Natural killer cell (primary cell): ENCODE data around the gene UBE2I. TPM values are rescaled to one million over a fixed set of nuclear protein-coding genes. Genes with fewer than 3 reads are reported as not detected.

Experiments used
- ATAC-seq, 3 donors: fragments of 150-1000 bp in 2 of 3; fragments of 200-7000 bp in 1 of 3; cut with Tn5 transposase; 1 replicate in 1 of 3; 2 replicates in 2 of 3; pipeline ENCODE4 v1.10.0; 2021; ENCODE audit warnings: mild to moderate bottlenecking in 2 of 3, moderate library complexity in 2 of 3
- DNase-seq, 2 donors: peaks; one replicate each; pipeline versions ENCODE4 v3.0.0 to v3.0.0-alpha.2; 2013 to 2021; ENCODE audit warnings: mixed read lengths in 1 of 2
- H3K27ac ChIP-seq: one replicate; pipeline ENCODE4 v1.5.1; 2013; ENCODE audit warnings: mild to moderate bottlenecking, low read length
- H3K27me3 ChIP-seq: one replicate; pipeline ENCODE4 v1.6.1; 2013; ENCODE audit warnings: low read length; ENCODE audit not compliant: control insufficient read depth, insufficient read depth
- H3K36me3 ChIP-seq: one replicate; pipeline ENCODE4 v1.6.1; 2013; ENCODE audit warnings: low read length; ENCODE audit not compliant: control insufficient read depth, insufficient read depth
- H3K4me1 ChIP-seq: one replicate; pipeline ENCODE4 v1.6.1; 2013; ENCODE audit warnings: low read length; ENCODE audit not compliant: control insufficient read depth, insufficient read depth
- H3K4me3 ChIP-seq: one replicate; pipeline ENCODE4 v1.5.1; 2013; ENCODE audit warnings: low read length
- H3K9me3 ChIP-seq: one replicate; pipeline ENCODE4 v1.6.1; 2013; ENCODE audit warnings: low read length; ENCODE audit not compliant: control insufficient read depth, insufficient read depth
- H3K27ac Mint-ChIP-seq, 2 donors: one replicate each; pipeline ENCODE4 v1.8.0; 2022; ENCODE audit warnings: mild to moderate bottlenecking in 2 of 2, mixed read lengths in 2 of 2, moderate library complexity in 1 of 2
- H3K27me3 Mint-ChIP-seq, 2 donors: one replicate each; pipeline ENCODE4 v1.8.0; 2022; ENCODE audit warnings: low read depth in 2 of 2, mixed read lengths in 2 of 2
- H3K36me3 Mint-ChIP-seq: one replicate; pipeline ENCODE4 v1.8.0; 2022; ENCODE audit warnings: mixed read lengths
- H3K4me1 Mint-ChIP-seq, 2 donors: one replicate each; pipeline ENCODE4 v1.8.0; 2022; ENCODE audit warnings: mixed read lengths in 2 of 2
- H3K4me3 Mint-ChIP-seq: one replicate; pipeline ENCODE4 v1.8.0; 2022; ENCODE audit warnings: mild to moderate bottlenecking, moderate library complexity, mixed read lengths
- H3K9me3 Mint-ChIP-seq, 2 donors: one replicate each; pipeline ENCODE4 v1.8.0; 2022; ENCODE audit warnings: mixed read lengths in 2 of 2
- WGBS: methylation state at CpG from one replicate; pipeline ENCODE4 v1.1.7; 2013; ENCODE audit warnings: missing lambda C conversion rate; ENCODE audit not compliant: insufficient coverage; 5-methylcytosine and 5-hydroxymethylcytosine counted together
- intact Hi-C: fragments of 100-400 bp; cut with micrococcal nuclease; formaldehyde crosslinking; loops from one replicate; pipeline ENCODE4 v1.14.2; 2022
- total RNA-seq, 4 donors: library from RNA; stranded (reverse); fragments of 120-200 nt in 1 of 4; gene quantifications; one replicate each; pipeline versions ENCODE4 v1.2.3 to v1.2.4, GENCODE V29; 2013 to 2022
- TF ChIP-seq, protein P1 (sequence below): fragments of 200-600 bp; IDR thresholded peaks from one replicate; pipeline ENCODE4 v1.8.0; 2022; ENCODE audit warnings: antibody characterized with exemption

Gene UBE2I
- total RNA-seq, 3 donors from 2014 or later (not counting 1 experiment from before 2014, with no cell fraction given): 367 to 412 (median 383) TPM

GRCh38 chr16:1320658-1321240 lies 11.3 kb downstream of the UBE2I start:
- Mint-ChIP-seq H3K4me3 (no peak overlapping the region), H3K36me3 (peaks cover 6% of the 10 kb centered on the region), H3K9me3 (no peaks in the 10 kb centered on the region), H3K27ac (no peak overlapping the region), H3K4me1 (peaks cover 6 to 7% of the 10 kb centered on the region in 2 donors), H3K27me3 (no peaks in the 10 kb centered on the region)
- no peaks in the 10 kb centered on the region for H3K4me1 ChIP-seq
- TF ChIP-seq, protein P1, sequence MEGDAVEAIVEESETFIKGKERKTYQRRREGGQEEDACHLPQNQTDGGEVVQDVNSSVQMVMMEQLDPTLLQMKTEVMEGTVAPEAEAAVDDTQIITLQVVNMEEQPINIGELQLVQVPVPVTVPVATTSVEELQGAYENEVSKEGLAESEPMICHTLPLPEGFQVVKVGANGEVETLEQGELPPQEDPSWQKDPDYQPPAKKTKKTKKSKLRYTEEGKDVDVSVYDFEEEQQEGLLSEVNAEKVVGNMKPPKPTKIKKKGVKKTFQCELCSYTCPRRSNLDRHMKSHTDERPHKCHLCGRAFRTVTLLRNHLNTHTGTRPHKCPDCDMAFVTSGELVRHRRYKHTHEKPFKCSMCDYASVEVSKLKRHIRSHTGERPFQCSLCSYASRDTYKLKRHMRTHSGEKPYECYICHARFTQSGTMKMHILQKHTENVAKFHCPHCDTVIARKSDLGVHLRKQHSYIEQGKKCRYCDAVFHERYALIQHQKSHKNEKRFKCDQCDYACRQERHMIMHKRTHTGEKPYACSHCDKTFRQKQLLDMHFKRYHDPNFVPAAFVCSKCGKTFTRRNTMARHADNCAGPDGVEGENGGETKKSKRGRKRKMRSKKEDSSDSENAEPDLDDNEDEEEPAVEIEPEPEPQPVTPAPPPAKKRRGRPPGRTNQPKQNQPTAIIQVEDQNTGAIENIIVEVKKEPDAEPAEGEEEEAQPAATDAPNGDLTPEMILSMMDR: no peak
- 89% methylated on average over 21 of the region's 22 CpGs for WGBS
- H3K4me3 ChIP-seq: no peak overlapping the region
- DNase-seq (no peak), ATAC-seq (peak in 1 of 3 donors; percentile 11)
- intact Hi-C loops: no loop called here
- H3K36me3 ChIP-seq: peaks cover 86% of the 10 kb centered on the region
- H3K27ac ChIP-seq: no peak overlapping the region
- H3K27me3 ChIP-seq: no peaks in the 10 kb centered on the region
- no peaks in the 10 kb centered on the region for H3K9me3 ChIP-seq

DNA sequence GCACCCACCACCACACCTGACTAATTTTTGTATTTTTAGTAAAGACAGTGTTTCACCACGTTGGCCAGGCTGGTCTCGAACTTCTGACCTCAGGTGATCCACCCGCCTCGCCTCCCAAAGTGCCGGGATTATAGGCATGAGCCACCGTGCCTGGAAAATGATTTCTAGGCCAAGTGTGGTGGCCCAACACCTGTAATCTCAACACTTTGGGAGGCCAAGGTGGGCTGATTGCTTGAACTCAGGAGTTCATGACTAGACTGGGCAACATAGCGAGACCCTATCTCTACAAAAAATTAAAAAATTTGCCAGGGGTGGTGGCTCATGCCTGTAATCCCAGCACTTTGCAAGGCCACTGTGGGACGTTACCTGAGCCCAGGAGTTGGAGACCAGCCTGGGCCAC lies 13.0 kb downstream of the UBE2I start:
- Histone ChIP-seq H3K9me3 (no peaks in the 10 kb centered on the region), H3K27me3 (no peaks in the 10 kb centered on the region), H3K36me3 (peaks cover 70% of the 10 kb centered on the region), H3K4me1 (peaks cover 2% of the 10 kb centered on the region), H3K4me3 (no peak overlapping the region), H3K27ac (no peak overlapping the region)
- TF ChIP-seq, protein P1: no peak
- Mint-ChIP-seq H3K9me3 (no peaks in the 10 kb centered on the region), H3K27ac (no peak overlapping the region), H3K27me3 (no peaks in the 10 kb centered on the region), H3K4me3 (no peak overlapping the region), H3K4me1 (peaks cover 6 to 7% of the 10 kb centered on the region in 2 donors), H3K36me3 (peaks cover 6% of the 10 kb centered on the region)
- WGBS: 95% methylated on average over 8 of the region's 8 CpGs
- no peak for DNase-seq
- intact Hi-C loops: no loop called here
- no peak for ATAC-seq

DNA sequence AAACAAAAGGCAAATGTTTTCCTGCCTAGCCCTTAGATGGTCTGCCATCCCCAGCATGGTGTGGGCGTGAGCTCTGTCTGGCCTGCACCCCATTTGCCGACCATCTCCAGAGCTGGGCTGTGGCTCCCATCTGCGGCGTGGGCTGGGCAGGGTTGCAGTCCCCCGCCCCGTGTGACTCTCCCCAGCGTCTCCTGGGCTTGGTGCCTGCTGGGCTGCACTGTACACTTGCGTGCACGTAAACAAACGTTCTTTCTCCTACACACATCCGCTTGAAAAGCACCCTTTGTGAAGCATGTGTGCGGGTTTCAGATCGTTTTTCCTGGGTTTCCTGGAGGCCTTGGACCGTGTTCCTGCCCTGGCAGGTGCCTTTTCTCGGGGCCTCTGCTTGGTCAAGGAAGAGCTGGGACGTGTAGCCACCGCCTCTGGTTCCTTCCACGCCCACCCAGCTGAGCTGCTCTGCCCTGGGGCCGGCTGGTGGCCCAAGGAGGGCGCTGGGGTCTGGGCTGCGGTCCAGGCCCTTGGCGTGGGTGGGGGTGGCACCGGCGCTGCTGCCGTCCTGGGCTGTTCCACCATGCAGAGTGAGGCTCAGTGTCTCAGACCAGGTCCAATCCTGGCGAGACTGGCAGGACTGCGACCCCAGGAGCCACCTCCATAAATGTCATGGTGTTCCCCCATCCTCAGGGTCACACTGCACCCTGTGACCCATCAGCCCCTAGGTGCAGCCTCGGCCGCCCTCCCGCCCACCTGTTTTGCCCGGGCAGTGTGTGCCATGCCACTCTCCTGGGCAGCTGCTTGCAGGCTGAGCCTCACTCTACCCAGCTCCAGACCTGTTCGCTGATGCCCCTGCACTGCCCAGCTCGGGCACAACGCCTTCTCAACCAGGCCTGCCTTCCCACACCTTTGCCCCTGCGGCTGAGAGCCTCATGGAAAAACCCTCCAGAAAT lies 14.1 kb downstream of the UBE2I start:
- TF ChIP-seq, protein P1: no peak
- no peak overlapping the region for H3K27ac Mint-ChIP-seq
- 95% methylated on average over 35 of the region's 35 CpGs for WGBS
- H3K27ac ChIP-seq: no peak overlapping the region
- DNase-seq (no peak), ATAC-seq (no peak)
- peaks cover 2% of the 10 kb centered on the region for H3K4me1 ChIP-seq
- H3K9me3 ChIP-seq: no peaks in the 10 kb centered on the region
- H3K36me3 Mint-ChIP-seq: peaks cover 1% of the 10 kb centered on the region
- H3K27me3 ChIP-seq: no peaks in the 10 kb centered on the region
- H3K4me1 Mint-ChIP-seq: peaks cover under 1 to 3% of the 10 kb centered on the region in 2 donors
- H3K4me3 ChIP-seq: no peak overlapping the region
- H3K4me3 Mint-ChIP-seq: no peak overlapping the region
- H3K36me3 ChIP-seq: peaks cover 58% of the 10 kb centered on the region
- H3K9me3 Mint-ChIP-seq: no peaks in the 10 kb centered on the region
- no peaks in the 10 kb centered on the region for H3K27me3 Mint-ChIP-seq
- intact Hi-C loops: no loop called here
